NCI-H146 (cell line): ENCODE measurements around the gene RHOH.
"Not testable (repeated sequence)": the region's sequence is repeated elsewhere in the genome, so short reads cannot be mapped to it uniquely, and the experiment has no call there.

Experiments
- DNase-seq: peaks from one replicate; lab custom pipeline; 2025; lab: John Stamatoyannopoulos, UW

RHOH gene

GRCh38 chr4:40196724-40197281 is at the start of gene RHOH:
Gene RHOH, plus strand, starts transcription at chr4:40197031. Its CDS starts 46,356 bp downstream, at chr4:40243387.
- DNase-seq, result no peak

GRCh38 chr4:40147490-40147889 is 49.3 kb upstream of the RHOH start:
- not testable (repeated sequence) for DNase-seq

- peak; percentile 60 for DNase-seq
These were observed 46.9 kb upstream of the RHOH start for GRCh38 chr4:40149960-40150385.

- DNase-seq, result no peak
These were observed 45.9 kb upstream of the RHOH start for GRCh38 chr4:40150932-40151331.

GRCh38 chr4:40152637-40153036 is 44.2 kb upstream of the RHOH start:
- no peak for DNase-seq

GRCh38 chr4:40157436-40157835 is 39.4 kb upstream of the RHOH start:
- no peak for DNase-seq

- no peak for DNase-seq
These were observed 36.6 kb upstream of the RHOH start for GRCh38 chr4:40160258-40160657.

- no peak for DNase-seq
These were observed 32.4 kb upstream of the RHOH start for GRCh38 chr4:40164459-40164858.

- DNase-seq, result no peak
These were observed 30.9 kb upstream of the RHOH start for GRCh38 chr4:40165916-40166315.

GRCh38 chr4:40168070-40168469 is 28.8 kb upstream of the RHOH start:
- no peak for DNase-seq

- DNase-seq, result no peak
These were observed 26.2 kb upstream of the RHOH start for GRCh38 chr4:40170588-40170987.

GRCh38 chr4:40173470-40173875 is 23.4 kb upstream of the RHOH start:
- DNase-seq, result no peak

- no peak for DNase-seq
These were observed 20.2 kb upstream of the RHOH start for GRCh38 chr4:40176602-40177001.

GRCh38 chr4:40177591-40177990 is 19.2 kb upstream of the RHOH start:
- no peak for DNase-seq

GRCh38 chr4:40178672-40179071 is 18.2 kb upstream of the RHOH start:
- DNase-seq, result peak; percentile 73

- no peak for DNase-seq
These were observed 17.5 kb upstream of the RHOH start for GRCh38 chr4:40179360-40179759.

- DNase-seq, result peak; percentile 25
These were observed 16.5 kb upstream of the RHOH start for GRCh38 chr4:40180356-40180755.

GRCh38 chr4:40182001-40182400 is 14.8 kb upstream of the RHOH start:
- no peak for DNase-seq

- no peak for DNase-seq
These were observed 13.9 kb upstream of the RHOH start for GRCh38 chr4:40182954-40183353.

- no peak for DNase-seq
These were observed 13.0 kb upstream of the RHOH start for GRCh38 chr4:40183615-40184411.

- DNase-seq, result no peak
These were observed 10.8 kb upstream of the RHOH start for GRCh38 chr4:40185830-40186664.

GRCh38 chr4:40186665-40187014 is 10.2 kb upstream of the RHOH start:
- DNase-seq, result no peak

GRCh38 chr4:40187386-40187906 is 9.4 kb upstream of the RHOH start:
- no peak for DNase-seq
